Measurements from ENCODE around the gene PMEL. TPM values are rescaled to one million over a fixed set of nuclear protein-coding genes. Genes with fewer than 3 reads are reported as not detected.

The PMEL gene
- total and polyA plus RNA-seq, 2 of the 4 experiments (the other 2 are of a cell fraction) = 1.4 to 5.8 TPM

GRCh38 chr12:55993230-55993853 is 27.5 kb upstream of the PMEL start:
- H3K27ac ChIP-seq (ENCODE audit: insufficient read depth, low read length) = no peak overlapping the region

More at GRCh38 chr12:55993230-55993853, 27.5 kb upstream of the PMEL start:
- peaks cover 5 to 20% of the 10 kb centered on the region in 2 experiments for H3K79me1 ChIP-seq (ENCODE audit: low read depth in 1 of 2, low read length in 2 of 2)
- no peak overlapping the region for H3K9ac ChIP-seq (ENCODE audit: low read depth, low read length)
- no peak overlapping the region for H3K4ac ChIP-seq (ENCODE audit: low read depth, low read length)
- no peak overlapping the region for H4K8ac ChIP-seq (ENCODE audit: low read depth in 2 of 2, low read length in 2 of 2)
- dilution Hi-C loops (cut with HindIII; ENCODE audit: low sequenced_read_pairs, unreplicated experiment) = no loop called here
- in situ Hi-C loops (cut with MboI; ENCODE audit: low sequenced_read_pairs) = no loop called here
- H3K27me3 ChIP-seq (ENCODE audit: control insufficient read depth, insufficient read depth, low read length) = no peaks in the 10 kb centered on the region
- BruUV-seq (replicated peaks) = TSS peak; percentile 71
- H3K4me1 ChIP-seq (ENCODE audit: control insufficient read depth, insufficient read depth, low read length) = peaks cover 4% of the 10 kb centered on the region
- H3K18ac ChIP-seq (ENCODE audit: low read depth, low read length) = no peak overlapping the region
- WGBS, 2 experiments (ENCODE audit: extremely low coverage in 2 of 2, insufficient read length in 1 of 2) = no CpG with 5 or more reads among the region's 4 CpGs
- no peak overlapping the region for H4K5ac ChIP-seq (ENCODE audit: low read depth, low read length)
- H4K91ac ChIP-seq (ENCODE audit: insufficient read depth, low read depth, low read length) = no peak overlapping the region
- H3K4me3 ChIP-seq (ENCODE audit: insufficient read depth, low read depth, low read length) = no peak overlapping the region
- H2BK20ac ChIP-seq (ENCODE audit: low read depth, low read length) = no peak overlapping the region
- peaks cover 40% of the 10 kb centered on the region for H3K36me3 ChIP-seq (ENCODE audit: control insufficient read depth, insufficient read depth, low read length)
- H3K9me3 ChIP-seq (ENCODE audit: control insufficient read depth, insufficient read depth, low read length) = no peaks in the 10 kb centered on the region
- no peak overlapping the region for H2BK120ac ChIP-seq (ENCODE audit: low read depth, low read length)
- H3K4me2 ChIP-seq (ENCODE audit: low read depth, low read length) = no peak overlapping the region
- POLR2A ChIA-PET (ENCODE audit: unreplicated experiment) = no interaction called here
- no peak overlapping the region for H2AK9ac ChIP-seq (replicated peaks; ENCODE audit: low read depth, low read length, poor library complexity)
- intact Hi-C loops (cut with micrococcal nuclease) = loop anchor here (10.0 kb wide), 1 partner anchor 111 kb away; the partner anchor contains the start of gene PA2G4
- no peak overlapping the region for H3K56ac ChIP-seq (ENCODE audit: extremely low read depth, insufficient read depth, low read length)
- no peak overlapping the region for H3K23ac ChIP-seq (ENCODE audit: low read depth, low read length)
- H4K20me1 ChIP-seq (ENCODE audit: insufficient read depth, low read length) = no peaks in the 10 kb centered on the region; the same call in 1 of the 2 replicates
- DNase-seq = no peak
- no peak for ATAC-seq (ENCODE audit: low read depth)
- H3K14ac ChIP-seq (replicated peaks; ENCODE audit: low read depth, low read length) = no peak overlapping the region
- H2BK15ac ChIP-seq (ENCODE audit: low read depth, low read length) = no peak overlapping the region
- TF ChIP-seq, protein P1, sequence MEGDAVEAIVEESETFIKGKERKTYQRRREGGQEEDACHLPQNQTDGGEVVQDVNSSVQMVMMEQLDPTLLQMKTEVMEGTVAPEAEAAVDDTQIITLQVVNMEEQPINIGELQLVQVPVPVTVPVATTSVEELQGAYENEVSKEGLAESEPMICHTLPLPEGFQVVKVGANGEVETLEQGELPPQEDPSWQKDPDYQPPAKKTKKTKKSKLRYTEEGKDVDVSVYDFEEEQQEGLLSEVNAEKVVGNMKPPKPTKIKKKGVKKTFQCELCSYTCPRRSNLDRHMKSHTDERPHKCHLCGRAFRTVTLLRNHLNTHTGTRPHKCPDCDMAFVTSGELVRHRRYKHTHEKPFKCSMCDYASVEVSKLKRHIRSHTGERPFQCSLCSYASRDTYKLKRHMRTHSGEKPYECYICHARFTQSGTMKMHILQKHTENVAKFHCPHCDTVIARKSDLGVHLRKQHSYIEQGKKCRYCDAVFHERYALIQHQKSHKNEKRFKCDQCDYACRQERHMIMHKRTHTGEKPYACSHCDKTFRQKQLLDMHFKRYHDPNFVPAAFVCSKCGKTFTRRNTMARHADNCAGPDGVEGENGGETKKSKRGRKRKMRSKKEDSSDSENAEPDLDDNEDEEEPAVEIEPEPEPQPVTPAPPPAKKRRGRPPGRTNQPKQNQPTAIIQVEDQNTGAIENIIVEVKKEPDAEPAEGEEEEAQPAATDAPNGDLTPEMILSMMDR (conservative IDR thresholded peaks at IDR 0.05; ENCODE audit: low read depth, low read length) = no peak
- TF ChIP-seq, protein P2, sequence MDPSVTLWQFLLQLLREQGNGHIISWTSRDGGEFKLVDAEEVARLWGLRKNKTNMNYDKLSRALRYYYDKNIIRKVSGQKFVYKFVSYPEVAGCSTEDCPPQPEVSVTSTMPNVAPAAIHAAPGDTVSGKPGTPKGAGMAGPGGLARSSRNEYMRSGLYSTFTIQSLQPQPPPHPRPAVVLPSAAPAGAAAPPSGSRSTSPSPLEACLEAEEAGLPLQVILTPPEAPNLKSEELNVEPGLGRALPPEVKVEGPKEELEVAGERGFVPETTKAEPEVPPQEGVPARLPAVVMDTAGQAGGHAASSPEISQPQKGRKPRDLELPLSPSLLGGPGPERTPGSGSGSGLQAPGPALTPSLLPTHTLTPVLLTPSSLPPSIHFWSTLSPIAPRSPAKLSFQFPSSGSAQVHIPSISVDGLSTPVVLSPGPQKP (IDR thresholded peaks at IDR 0.05; ENCODE audit: borderline replicate concordance, low read depth, low read length) = no peak
- TF ChIP-seq FOS (IDR thresholded peaks at IDR 0.05; ENCODE audit: low read depth, low read length) (no peak), BHLHE40 (IDR thresholded peaks at IDR 0.05; ENCODE audit: low read depth, low read length) (no peak), MXI1 (IDR thresholded peaks at IDR 0.05; ENCODE audit: borderline replicate concordance, low read depth, low read length) (no peak), RFX5 (IDR thresholded peaks at IDR 0.05; ENCODE audit: low read depth, low read length) (no peak), RAD21 (IDR thresholded peaks at IDR 0.05; ENCODE audit: low read length) (no peak), MAFK (IDR thresholded peaks at IDR 0.05; ENCODE audit: low read depth, low read length) (no peak), RCOR1 (IDR thresholded peaks at IDR 0.05; ENCODE audit: insufficient replicate concordance, low read length) (no peak), SMC3 (IDR thresholded peaks at IDR 0.05; ENCODE audit: low read depth, low read length) (no peak), USF2 (IDR thresholded peaks at IDR 0.05; ENCODE audit: low read depth, low read length) (no peak), NFE2L2 (IDR thresholded peaks at IDR 0.05; ENCODE audit: low read depth, low read length) (no peak), POLR2A (IDR thresholded peaks at IDR 0.05; ENCODE audit: low read depth, low read length) (no peak), CEBPB (IDR thresholded peaks at IDR 0.05; ENCODE audit: low read depth, low read length) (no peak)
- no peak overlapping the region for H2AK5ac ChIP-seq (ENCODE audit: low read depth, low read length)
- 0 out of 2 replicates have a peak, but pooled peaks cover 4% of the 10 kb centered on the region for H3K9me1 ChIP-seq (ENCODE audit: insufficient read depth, low read length)
- no peak overlapping the region for H2BK5ac ChIP-seq (ENCODE audit: low read depth, low read length, poor library complexity, severe bottlenecking)
- CTCF ChIA-PET = interaction anchor here (0.8 kb wide), 1 partner anchor 36 kb away, joined by 5 read pairs; no protein-coding TSS in a partner anchor
- no peak overlapping the region for H2AFZ ChIP-seq (replicated peaks; ENCODE audit: low read length, poor library complexity)

Data from IMR-90 (cell line).